GM12878 (cell line): ENCODE measurements around the gene NUP107. TPM values are rescaled to one million over a fixed set of nuclear protein-coding genes. Genes with fewer than 3 reads are reported as not detected.

ENCODE experiments used
- ATAC-seq: fragments of 200-7000 bp; cut with Tn5 transposase; 3 replicates; pipeline ENCODE4 v1.9.1; 2020; ENCODE audit warnings: mild to moderate bottlenecking, moderate library complexity
- BruUV-seq: library from RNA; stranded (reverse); fragments of 400-500 nt; replicated peaks from 2 replicates; lab custom pipeline; 2021; lab: Mats Ljungman, UMichigan
- CTCF ChIA-PET: fragments of 300-600 bp; sonication (Branson Sonifier 250); formaldehyde crosslinking; extraction: SDS; loops from one replicate; lab custom pipeline; 2021; ENCODE audit warnings: inconsistent platforms; lab: Yijun Ruan, JAX
- POLR2A ChIA-PET: fragments of 350-600 bp; formaldehyde crosslinking; extraction: SDS; loops from one replicate; lab custom pipeline; 2021; ENCODE audit warnings: inconsistent platforms; lab: Charles Lee
- RAD21 ChIA-PET: fragments of 300-600 bp; sonication (Branson Sonifier 250); formaldehyde crosslinking; loops from one replicate; lab custom pipeline; 2023; ENCODE audit warnings: antibody characterized with exemption; ENCODE audit not compliant: unreplicated experiment; lab: Charles Lee
- SMC1A ChIA-PET: fragments of 300-600 bp; sonication (Branson Sonifier 250); formaldehyde crosslinking; loops from one replicate; lab custom pipeline; 2023; ENCODE audit not compliant: unreplicated experiment, uncharacterized antibody; lab: Charles Lee
- DNase-seq: peaks from one replicate; pipeline ENCODE4 v3.0.0-alpha.2; 2011; ENCODE audit warnings: low read depth, low spot score
- FAIRE-seq: peaks from 3 replicates; lab custom pipeline; 2011; peaks lifted over from hg19 to GRCh38; lab: Jason Lieb, UNC
- H2AFZ ChIP-seq: 2 replicates; pipeline ENCODE4 v1.6.0; 2011; ENCODE audit warnings: low read depth, low read length, control low read depth; ENCODE audit not compliant: control insufficient read depth
- H3K27ac ChIP-seq: 2 replicates; pipeline ENCODE4 v1.5.1; 2011; ENCODE audit warnings: control low read depth; ENCODE audit not compliant: control insufficient read depth, insufficient read depth
- H3K27me3 ChIP-seq, 2 experiments: replicated peaks in 1 of 2; 2 replicates each; pipeline versions ENCODE4 v1.6.0 to v1.6.1; 2011; ENCODE audit warnings: low read length in 1 of 2; ENCODE audit not compliant: control insufficient read depth in 2 of 2, insufficient read depth in 2 of 2
- H3K36me3 ChIP-seq, 2 experiments: 2 replicates each; pipeline ENCODE4 v1.5.1; 2011; ENCODE audit warnings: low read length in 1 of 2; ENCODE audit not compliant: control insufficient read depth in 2 of 2, insufficient read depth in 2 of 2
- H3K4me1 ChIP-seq: 2 replicates; pipeline ENCODE4 v1.6.1; 2011; ENCODE audit warnings: mild to moderate bottlenecking, low read length, moderate library complexity, mixed read lengths; ENCODE audit not compliant: control insufficient read depth, insufficient read depth
- H3K4me2 ChIP-seq: 2 replicates; pipeline ENCODE4 v1.6.0; 2011; ENCODE audit warnings: control low read depth; ENCODE audit not compliant: control insufficient read depth, insufficient read depth
- H3K4me3 ChIP-seq: fragments of 200-600 bp; sonication (generic); 2 replicates; pipeline ENCODE4 v1.5.1; 2016
- H3K79me2 ChIP-seq: 2 replicates; pipeline ENCODE4 v1.6.0; 2011; ENCODE audit warnings: low read length; ENCODE audit not compliant: control insufficient read depth, insufficient read depth
- H3K9ac ChIP-seq: 2 replicates; pipeline ENCODE4 v1.8.0; 2011; ENCODE audit warnings: low read length, control low read depth, mixed read lengths; ENCODE audit not compliant: control insufficient read depth, insufficient read depth
- H3K9me3 ChIP-seq: replicated peaks from 3 replicates; pipeline ENCODE4 v1.5.1; 2011; ENCODE audit warnings: mild to moderate bottlenecking, low read length; ENCODE audit not compliant: control insufficient read depth, insufficient read depth
- H4K20me1 ChIP-seq: 2 replicates; pipeline ENCODE4 v1.6.0; 2011; ENCODE audit not compliant: control insufficient read depth, insufficient read depth
- IKZF1 ChIP-seq: fragments of 450-650 bp; conservative IDR thresholded peaks from 2 replicates; pipeline ENCODE4 v1.6.1; 2017; ENCODE audit warnings: antibody characterized with exemption, mild to moderate bottlenecking
- NFYB ChIP-seq: IDR thresholded peaks from 2 replicates; pipeline ENCODE4 v1.6.1; 2011; ENCODE audit warnings: low read depth, mild to moderate bottlenecking, low read length, improper control_type of control experiment, moderate library complexity; ENCODE audit not compliant: insufficient read depth
- STAT1 ChIP-seq: fragments of 450-650 bp; conservative IDR thresholded peaks from 2 replicates; pipeline ENCODE4 v1.6.1; 2014; ENCODE audit warnings: antibody characterized with exemption, mild to moderate bottlenecking
- TAF1 ChIP-seq: IDR thresholded peaks from 2 replicates; pipeline ENCODE4 v1.6.1; 2011; ENCODE audit warnings: mild to moderate bottlenecking, low read depth, low read length, borderline replicate concordance
- WGBS: methylation state at CpG from one replicate; pipeline ENCODE4 v1.1.6; 2016; ENCODE audit warnings: low lambda C conversion rate; ENCODE audit not compliant: insufficient replicate concordance, insufficient coverage; ENCODE audit errors: missing lambda C conversion rate; 5-methylcytosine and 5-hydroxymethylcytosine counted together
- in situ Hi-C: fragments of 300-500 bp; cut with MboI; formaldehyde crosslinking; loops from 9 replicates; pipeline ENCODE4 v1.14.3; 2018; ENCODE audit warnings: mixed read lengths
- intact Hi-C: fragments of 100-400 bp; cut with micrococcal nuclease; formaldehyde crosslinking; loops from one replicate; pipeline ENCODE4 v1.14.2; 2022; ENCODE audit not compliant: unreplicated experiment
- polyA plus RNA-seq, 11 experiments: library from polyadenylated mRNA; depleted of rRNA in 4 of 11; unstranded in 6 of 11; stranded (reverse) in 5 of 11; fragments of >200 nt; fragmentation: Nextera tagmentation in 4 of 11; fragmentation: Illumina TruSeq in 1 of 11; extraction: Ambion mirVana in 4 of 11; extraction: Trizol in 1 of 11; gene quantifications; 1 replicate in 1 of 11; 2 replicates in 10 of 11; pipeline versions ENCODE4 v1.2.1 to v1.2.3, GENCODE V29; 2011 to 2016; ENCODE audit warnings: inconsistent platforms in 2 of 11, missing spikeins in 2 of 11, low read depth in 1 of 11
- total RNA-seq, 4 experiments: library from RNA; depleted of rRNA in 3 of 4; stranded (reverse); fragments of >200 nt in 3 of 4; fragmentation: Illumina TruSeq in 1 of 4; extraction: Trizol in 1 of 4; gene quantifications; 2 replicates each; pipeline versions ENCODE4 v1.2.1 to v1.2.3, GENCODE V29; 2013 to 2021
- TF ChIP-seq, protein P1 (sequence below): IDR thresholded peaks from 2 replicates; pipeline ENCODE4 v1.6.1; 2012; ENCODE audit warnings: low read depth, low read length, improper control_type of control experiment
- TF ChIP-seq, protein P2 (sequence below): IDR thresholded peaks from 2 replicates; pipeline ENCODE4 v1.6.1; 2011; ENCODE audit warnings: mild to moderate bottlenecking, low read depth, low read length, moderate library complexity; ENCODE audit not compliant: insufficient replicate concordance
- TF ChIP-seq, protein P3 (sequence below): fragments of 450-650 bp; IDR thresholded peaks from 2 replicates; pipeline ENCODE4 v1.6.1; 2016; ENCODE audit warnings: mild to moderate bottlenecking

NUP107 gene
- total and polyA plus RNA-seq, 10 of the 15 experiments (the other 5 are each of a cell fraction or from before 2014, with no cell fraction given), result 73.4 to 132 (median 92.4) TPM

DNA sequence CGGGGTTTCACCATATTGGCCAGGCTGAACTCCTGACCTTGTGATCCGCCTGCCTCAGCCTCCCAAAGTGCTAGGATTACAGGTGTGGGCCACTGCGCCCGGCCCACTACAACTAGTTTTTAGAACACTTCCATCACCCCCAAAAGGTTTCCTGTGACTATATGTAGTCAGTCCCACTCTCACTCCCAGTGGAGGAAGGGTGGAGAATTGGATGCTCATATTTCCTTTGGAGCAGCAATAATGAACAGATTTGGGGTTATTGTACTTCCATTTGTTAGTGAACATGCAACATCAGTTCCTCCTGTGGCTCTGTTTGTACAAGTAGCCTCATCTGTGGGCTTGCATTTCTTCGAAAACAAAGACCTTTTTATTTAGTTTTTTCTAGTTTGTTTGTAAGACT is 40.3 kb upstream of the NUP107 start (continued):
- TF ChIP-seq, protein P1, sequence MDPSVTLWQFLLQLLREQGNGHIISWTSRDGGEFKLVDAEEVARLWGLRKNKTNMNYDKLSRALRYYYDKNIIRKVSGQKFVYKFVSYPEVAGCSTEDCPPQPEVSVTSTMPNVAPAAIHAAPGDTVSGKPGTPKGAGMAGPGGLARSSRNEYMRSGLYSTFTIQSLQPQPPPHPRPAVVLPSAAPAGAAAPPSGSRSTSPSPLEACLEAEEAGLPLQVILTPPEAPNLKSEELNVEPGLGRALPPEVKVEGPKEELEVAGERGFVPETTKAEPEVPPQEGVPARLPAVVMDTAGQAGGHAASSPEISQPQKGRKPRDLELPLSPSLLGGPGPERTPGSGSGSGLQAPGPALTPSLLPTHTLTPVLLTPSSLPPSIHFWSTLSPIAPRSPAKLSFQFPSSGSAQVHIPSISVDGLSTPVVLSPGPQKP, result no peak
- no peak for TF ChIP-seq STAT1

DNA sequence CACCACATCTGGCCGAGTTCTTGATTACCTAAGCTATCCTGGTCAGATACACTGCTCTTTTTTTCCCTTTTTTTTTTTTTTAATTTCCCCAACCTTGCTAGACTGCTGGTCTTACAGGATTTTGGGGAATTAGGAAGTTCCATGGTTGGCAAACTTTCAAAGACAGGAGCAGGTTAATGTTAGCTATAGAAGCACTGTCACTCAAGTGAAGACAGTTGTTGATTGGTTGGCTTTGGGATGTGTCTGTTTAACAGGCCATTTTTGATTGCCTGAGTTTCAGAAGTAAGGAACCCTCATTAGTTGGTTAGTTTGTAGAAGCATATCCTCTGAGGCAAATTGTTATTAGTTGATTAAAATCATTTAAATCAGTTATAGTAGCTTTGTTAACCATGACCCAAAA is 39.3 kb upstream of the NUP107 start:
- Histone ChIP-seq H3K9me3 (no peaks in the 10 kb centered on the region), H3K36me3 (peaks cover 0 to 28% of the 10 kb centered on the region in 2 experiments; a peak in 3 of 4 replicates), H3K4me3 (no peak overlapping the region), H3K27ac (no peak overlapping the region), H3K79me2 (peaks cover 59% of the 10 kb centered on the region), H4K20me1 (peaks cover 3% of the 10 kb centered on the region; the same call in 1 of the 2 replicates), H3K4me1 (peaks cover 4% of the 10 kb centered on the region; the same call in 1 of the 2 replicates), H3K4me2 (no peak overlapping the region), H3K9ac (no peak overlapping the region), H3K27me3 (no peaks in the 10 kb centered on the region), H2AFZ (no peak overlapping the region)
- intact Hi-C loops, result no loop called here
- FAIRE-seq (no peak), DNase-seq (no peak), ATAC-seq (no peak)
- SMC1A ChIA-PET, result no interaction called here
- BruUV-seq, result no TSS peak
- CTCF ChIA-PET, result no interaction called here
- RAD21 ChIA-PET, result no interaction called here
- in situ Hi-C loops, result no loop called here
- 100% methylated on average over 1 of the region's 1 CpG for WGBS
- POLR2A ChIA-PET, result interaction anchor here (0.5 to 1.2 kb wide), 4 partner anchors 21 to 404 kb away, joined by 3 to 5 read pairs (median 4); no protein-coding TSS in a partner anchor
- TF ChIP-seq, protein P2, sequence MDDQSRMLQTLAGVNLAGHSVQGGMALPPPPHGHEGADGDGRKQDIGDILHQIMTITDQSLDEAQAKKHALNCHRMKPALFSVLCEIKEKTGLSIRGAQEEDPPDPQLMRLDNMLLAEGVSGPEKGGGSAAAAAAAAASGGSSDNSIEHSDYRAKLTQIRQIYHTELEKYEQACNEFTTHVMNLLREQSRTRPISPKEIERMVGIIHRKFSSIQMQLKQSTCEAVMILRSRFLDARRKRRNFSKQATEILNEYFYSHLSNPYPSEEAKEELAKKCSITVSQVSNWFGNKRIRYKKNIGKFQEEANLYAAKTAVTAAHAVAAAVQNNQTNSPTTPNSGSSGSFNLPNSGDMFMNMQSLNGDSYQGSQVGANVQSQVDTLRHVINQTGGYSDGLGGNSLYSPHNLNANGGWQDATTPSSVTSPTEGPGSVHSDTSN, result peak; percentile 51
- TF ChIP-seq IKZF1, result no peak
- TF ChIP-seq TAF1, result no peak
- TF ChIP-seq, protein P3, sequence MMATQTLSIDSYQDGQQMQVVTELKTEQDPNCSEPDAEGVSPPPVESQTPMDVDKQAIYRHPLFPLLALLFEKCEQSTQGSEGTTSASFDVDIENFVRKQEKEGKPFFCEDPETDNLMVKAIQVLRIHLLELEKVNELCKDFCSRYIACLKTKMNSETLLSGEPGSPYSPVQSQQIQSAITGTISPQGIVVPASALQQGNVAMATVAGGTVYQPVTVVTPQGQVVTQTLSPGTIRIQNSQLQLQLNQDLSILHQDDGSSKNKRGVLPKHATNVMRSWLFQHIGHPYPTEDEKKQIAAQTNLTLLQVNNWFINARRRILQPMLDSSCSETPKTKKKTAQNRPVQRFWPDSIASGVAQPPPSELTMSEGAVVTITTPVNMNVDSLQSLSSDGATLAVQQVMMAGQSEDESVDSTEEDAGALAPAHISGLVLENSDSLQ, result peak; percentile 80
- no peak for TF ChIP-seq NFYB
